RWPE2 (cell line): Measurements from ENCODE around the gene ZGRF1.
"Not testable (repeated sequence)": the region's sequence is repeated elsewhere in the genome, so short reads cannot be mapped to it uniquely, and the experiment has no call there.

ENCODE experiments used
- ATAC-seq: fragments of 200-7000 bp; cut with Tn5 transposase; 3 replicates; pipeline ENCODE4 v1.9.1; 2021; ENCODE audit warnings: low read depth
- DNase-seq: peaks from one replicate; pipeline ENCODE4 v3.0.0-alpha.2; 2020; ENCODE audit warnings: low spot score
- H3K27ac ChIP-seq: fragments of 450-650 bp; 2 replicates; pipeline ENCODE4 v1.5.1; 2017; ENCODE audit warnings: mild to moderate bottlenecking; ENCODE audit not compliant: poor library complexity, severe bottlenecking
- H3K27me3 ChIP-seq: fragments of 250-450 bp; sonication (Bioruptor Pico); 2 replicates; pipeline ENCODE4 v1.5.1; 2021; ENCODE audit warnings: mild to moderate bottlenecking, moderate library complexity; ENCODE audit not compliant: insufficient read depth, poor library complexity, severe bottlenecking
- H3K36me3 ChIP-seq: fragments of 250-450 bp; sonication (Bioruptor Pico); 2 replicates; pipeline ENCODE4 v1.5.1; 2020; ENCODE audit warnings: low read depth, mild to moderate bottlenecking, moderate library complexity
- H3K4me1 ChIP-seq: fragments of 250-450 bp; sonication (Bioruptor Pico); 2 replicates; pipeline ENCODE4 v1.5.1; 2021; ENCODE audit warnings: mild to moderate bottlenecking, moderate library complexity; ENCODE audit not compliant: insufficient read depth, poor library complexity, severe bottlenecking
- H3K4me3 ChIP-seq: fragments of 250-450 bp; sonication (Bioruptor Pico); 2 replicates; pipeline ENCODE4 v1.5.1; 2021; ENCODE audit warnings: mild to moderate bottlenecking, moderate library complexity; ENCODE audit not compliant: severe bottlenecking
- H3K9me3 ChIP-seq: fragments of 250-450 bp; sonication (Bioruptor Pico); 2 replicates; pipeline ENCODE4 v1.5.1; 2021; ENCODE audit warnings: mild to moderate bottlenecking, moderate library complexity; ENCODE audit not compliant: severe bottlenecking
- CTCF ChIP-seq: fragments of 450-650 bp; IDR thresholded peaks from one replicate; pipeline ENCODE4 v1.5.1; 2017; ENCODE audit warnings: mild to moderate bottlenecking, moderate library complexity; ENCODE audit not compliant: poor library complexity, severe bottlenecking

The ZGRF1 gene

GRCh38 chr4:112648263-112649054, 11.8 kb upstream of the ZGRF1 start:
- H3K4me1 ChIP-seq = no peaks in the 10 kb centered on the region
- H3K9me3 ChIP-seq = no peaks in the 10 kb centered on the region
- H3K27ac ChIP-seq = no peak overlapping the region
- DNase-seq = no peak
- H3K36me3 ChIP-seq = peaks cover 83% of the 10 kb centered on the region
- ATAC-seq = no peak
- TF ChIP-seq CTCF = no peak
- H3K27me3 ChIP-seq = no peaks in the 10 kb centered on the region
- H3K4me3 ChIP-seq = no peak overlapping the region

- no peak for TF ChIP-seq CTCF
- Histone ChIP-seq H3K27me3 (no peaks in the 10 kb centered on the region), H3K36me3 (peaks cover 81% of the 10 kb centered on the region), H3K4me1 (no peaks in the 10 kb centered on the region), H3K9me3 (no peaks in the 10 kb centered on the region), H3K4me3 (no peak overlapping the region), H3K27ac (no peak overlapping the region)
- ATAC-seq (no peak), DNase-seq (no peak)
Observed at GRCh38 chr4:112647785-112648184, 11.1 kb upstream of the ZGRF1 start.

DNA sequence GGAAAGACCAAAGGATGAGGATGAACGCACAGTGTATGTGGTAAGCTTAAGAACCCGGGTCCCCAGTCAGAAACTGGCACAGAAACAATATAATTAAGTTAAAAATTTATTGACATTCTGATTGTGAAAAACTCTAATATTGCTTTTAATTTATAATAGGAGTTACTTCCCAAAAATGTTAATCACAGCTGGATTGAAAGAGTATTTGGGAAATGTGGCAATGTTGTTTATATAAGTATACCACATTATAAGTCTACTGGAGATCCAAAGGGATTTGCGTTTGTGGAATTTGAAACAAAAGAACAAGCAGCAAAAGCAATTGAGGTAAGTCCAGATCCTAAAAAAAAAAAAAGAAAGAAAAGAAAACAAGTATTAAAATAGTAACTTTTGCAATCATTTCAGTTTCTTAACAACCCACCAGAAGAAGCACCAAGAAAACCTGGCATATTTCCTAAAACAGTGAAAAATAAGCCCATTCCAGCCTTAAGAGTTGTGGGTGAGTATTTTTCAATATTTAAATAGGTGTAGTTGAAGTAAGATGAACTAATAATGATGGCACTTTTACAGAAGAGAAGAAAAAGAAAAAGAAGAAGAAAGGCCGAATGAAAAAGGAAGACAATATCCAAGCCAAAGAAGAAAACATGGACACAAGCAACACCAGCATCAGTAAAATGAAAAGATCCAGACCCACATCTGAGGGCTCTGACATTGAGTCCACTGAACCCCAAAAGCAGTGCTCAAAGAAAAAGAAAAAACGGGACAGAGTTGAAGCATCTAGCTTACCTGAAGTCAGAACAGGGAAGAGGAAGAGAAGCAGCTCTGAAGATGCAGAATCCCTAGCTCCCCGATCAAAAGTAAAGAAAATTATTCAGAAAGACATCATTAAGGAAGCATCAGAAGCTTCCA, 10.2 kb upstream of the ZGRF1 start:
- Histone ChIP-seq H3K4me1 (no peaks in the 10 kb centered on the region), H3K27ac (no peak overlapping the region), H3K36me3 (peaks cover 73% of the 10 kb centered on the region), H3K4me3 (no peak overlapping the region), H3K27me3 (no peaks in the 10 kb centered on the region), H3K9me3 (no peaks in the 10 kb centered on the region)
- DNase-seq (no peak), ATAC-seq (no peak)
- TF ChIP-seq CTCF = no peak

DNA sequence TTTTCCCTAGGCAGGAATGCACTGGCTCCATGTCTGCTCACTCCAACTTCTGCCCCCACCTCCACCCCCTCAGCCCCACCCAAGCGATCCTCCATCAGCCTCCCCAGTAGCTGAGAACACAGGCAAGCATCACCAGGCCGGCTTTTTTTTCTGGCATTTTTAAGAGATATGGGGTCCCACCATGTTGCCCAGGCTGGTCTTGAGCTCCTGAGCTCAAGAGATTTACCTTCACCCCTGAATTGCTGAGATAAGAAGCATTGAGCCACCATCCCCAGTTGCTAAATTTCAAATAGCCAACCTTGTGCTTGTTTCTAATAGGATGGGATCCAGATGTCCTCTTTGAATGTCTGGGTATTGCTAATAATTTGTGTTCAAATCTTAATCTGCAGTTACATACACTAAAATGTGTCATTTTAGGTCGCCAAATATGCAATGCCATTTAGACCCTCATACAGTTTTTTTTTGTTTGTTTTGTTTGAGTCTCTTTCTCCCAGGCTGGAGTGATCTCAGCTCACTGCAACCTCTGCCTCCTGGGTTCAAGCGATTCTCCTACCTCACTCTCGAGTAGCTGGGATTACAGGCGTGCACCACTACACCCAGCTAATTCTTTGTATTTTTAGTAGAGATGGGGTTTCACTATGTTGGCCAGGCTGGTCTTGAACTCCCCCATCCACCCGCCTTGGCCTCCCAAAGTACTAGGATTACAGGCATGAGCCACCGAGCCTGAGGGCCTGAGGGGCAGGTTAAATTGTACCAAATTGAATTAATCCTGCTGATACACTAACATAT, 9.0 kb upstream of the ZGRF1 start:
- no peak overlapping the region for H3K4me3 ChIP-seq
- no peaks in the 10 kb centered on the region for H3K27me3 ChIP-seq
- no peaks in the 10 kb centered on the region for H3K4me1 ChIP-seq
- peaks cover 64% of the 10 kb centered on the region for H3K36me3 ChIP-seq
- H3K27ac ChIP-seq = no peak overlapping the region
- TF ChIP-seq CTCF = no peak
- no peaks in the 10 kb centered on the region for H3K9me3 ChIP-seq
- no peak for DNase-seq
- ATAC-seq = no peak

DNA sequence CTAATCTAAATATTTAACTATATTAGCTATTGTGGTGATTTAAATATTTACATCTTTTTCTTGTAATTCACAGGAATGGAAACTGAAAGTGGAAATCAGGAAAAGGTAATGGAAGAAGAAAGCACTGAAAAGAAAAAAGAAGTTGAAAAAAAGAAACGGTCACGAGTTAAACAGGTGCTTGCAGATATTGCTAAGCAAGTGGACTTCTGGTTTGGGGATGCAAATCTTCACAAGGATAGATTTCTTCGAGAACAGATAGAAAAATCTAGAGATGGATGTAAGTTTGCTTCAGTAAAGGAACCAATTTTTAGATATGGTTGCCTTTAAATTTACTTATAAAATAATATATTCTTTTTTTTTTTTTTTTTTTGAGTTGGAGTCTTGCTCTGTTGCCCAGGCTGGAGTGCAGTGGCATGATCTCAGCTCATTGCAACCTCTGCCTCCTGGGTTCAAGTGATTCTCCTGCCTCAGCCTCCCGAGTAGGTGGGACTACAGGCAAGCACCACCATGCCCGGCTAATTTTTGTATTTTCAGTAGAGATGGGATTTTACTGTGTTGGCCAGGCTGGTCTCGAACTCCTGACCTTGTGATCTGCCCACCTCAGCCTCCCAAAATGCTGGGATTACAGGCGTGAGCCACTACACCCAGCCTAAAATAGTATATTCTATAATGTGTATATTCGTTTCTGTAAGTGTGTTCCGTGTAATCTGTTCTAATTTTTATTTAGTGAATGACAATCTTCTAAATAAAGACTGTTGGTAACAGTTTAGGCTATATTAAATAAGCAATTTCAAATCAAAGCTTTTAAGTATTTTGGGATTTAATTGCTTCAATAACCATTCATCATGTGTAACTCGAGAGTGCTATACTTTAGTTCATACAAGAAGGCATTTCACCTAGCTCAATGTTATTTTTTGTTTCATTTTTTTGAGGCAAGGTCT, 8.2 kb upstream of the ZGRF1 start:
- H3K27ac ChIP-seq, ATAC-seq: not testable (repeated sequence)
- peaks cover 64% of the 10 kb centered on the region for H3K36me3 ChIP-seq

More for the DNA sequence above, 8.2 kb upstream of the ZGRF1 start:
- not testable (repeated sequence) for H3K27me3 ChIP-seq, H3K9me3 ChIP-seq, H3K4me1 ChIP-seq, H3K4me3 ChIP-seq, DNase-seq
